K562 (cell line): ENCODE results near the gene ITPK1. TPM values are rescaled to one million over a fixed set of nuclear protein-coding genes. Genes with fewer than 3 reads are reported as not detected.

ENCODE experiments used
- ATAC-seq: fragments of 200-7000 bp; cut with Tn5 transposase; 3 replicates; pipeline ENCODE4 v1.9.1; 2020; ENCODE audit warnings: moderate library complexity
- BruUV-seq: library from RNA; stranded (reverse); fragments of 400-500 nt; replicated peaks from 2 replicates; lab custom pipeline; 2021; lab: Mats Ljungman, UMichigan
- CTCF ChIA-PET: fragments of 300-600 bp; formaldehyde crosslinking; extraction: SDS; loops from one replicate; lab custom pipeline; 2021; ENCODE audit warnings: low intra/inter-chr PET ratio; lab: Yijun Ruan, JAX
- POLR2A ChIA-PET: fragments of 300-600, 350-650 bp; sonication (Branson Sonifier 250); formaldehyde crosslinking; extraction: SDS; loops from one replicate; lab custom pipeline; 2021; ENCODE audit warnings: antibody characterized with exemption, inconsistent platforms; lab: Yijun Ruan, JAX
- DNase-seq, 4 experiments: peaks; one replicate each; pipeline versions ENCODE4 v3.0.0 to v3.0.0-alpha.2; 2011 to 2018; ENCODE audit warnings: low spot score in 3 of 4, mixed read lengths in 3 of 4; ENCODE audit errors: extremely low read depth in 1 of 4
- FAIRE-seq: peaks from 2 replicates; lab custom pipeline; 2011; peaks lifted over from hg19 to GRCh38; lab: Jason Lieb, UNC
- H2AFZ ChIP-seq: 2 replicates; pipeline ENCODE4 v1.6.0; 2011; ENCODE audit warnings: low read depth, low read length, control low read depth, inconsistent platforms
- H3K27ac ChIP-seq: fragments of 200-600 bp; 3 replicates; pipeline ENCODE4 v1.8.0; 2011; ENCODE audit warnings: low read depth, mild to moderate bottlenecking, control low read depth, inconsistent platforms, low read length, moderate library complexity, mixed read lengths; ENCODE audit errors: extremely low read depth
- H3K27me3 ChIP-seq, 2 experiments: fragments of 300-600 bp in 1 of 2; 2 replicates in 1 of 2; 3 replicates in 1 of 2; pipeline versions ENCODE4 v1.6.0 to v1.8.0; 2011; ENCODE audit warnings: inconsistent platforms in 2 of 2, low read length in 2 of 2, mild to moderate bottlenecking in 1 of 2, mixed read lengths in 1 of 2, moderate library complexity in 1 of 2; ENCODE audit not compliant: control insufficient read depth in 2 of 2, insufficient read depth in 2 of 2
- H3K36me3 ChIP-seq: fragments of 300-600 bp; 3 replicates; pipeline ENCODE4 v1.8.0; 2011; ENCODE audit warnings: mild to moderate bottlenecking, low read length, inconsistent platforms; ENCODE audit not compliant: control insufficient read depth, insufficient read depth
- H3K4me1 ChIP-seq, 2 experiments: fragments of 200-600 bp in 1 of 2; replicated peaks in 1 of 2; 2 replicates in 1 of 2; 3 replicates in 1 of 2; pipeline versions ENCODE4 v1.5.1 to v1.8.0; 2011; ENCODE audit warnings: inconsistent platforms in 2 of 2, low read length in 2 of 2, mild to moderate bottlenecking in 1 of 2, mixed read lengths in 1 of 2, moderate library complexity in 1 of 2; ENCODE audit not compliant: control insufficient read depth in 2 of 2, insufficient read depth in 2 of 2
- H3K4me2 ChIP-seq: 2 replicates; pipeline ENCODE4 v1.6.1; 2011; ENCODE audit warnings: low read length, control low read depth, inconsistent platforms, mixed read lengths; ENCODE audit not compliant: insufficient read depth
- H3K4me3 ChIP-seq: fragments of 200-600 bp; sonication (generic), shearing (Covaris generic); 2 replicates; pipeline ENCODE4 v1.5.1; 2016; ENCODE audit warnings: control low read depth, inconsistent platforms
- H3K79me2 ChIP-seq: fragments of 200-600 bp; 3 replicates; pipeline ENCODE4 v1.8.0; 2011; ENCODE audit warnings: low read length, inconsistent platforms; ENCODE audit not compliant: control insufficient read depth, insufficient read depth
- H3K9ac ChIP-seq, 2 experiments: 2 replicates each; pipeline versions ENCODE4 v1.6.0 to v1.6.1; 2011; ENCODE audit warnings: low read depth in 2 of 2, low read length in 2 of 2, control low read depth in 1 of 2, inconsistent platforms in 1 of 2, mild to moderate bottlenecking in 1 of 2, mixed read lengths in 1 of 2; ENCODE audit not compliant: insufficient read depth in 1 of 2
- H3K9me1 ChIP-seq: one replicate; pipeline ENCODE4 v1.6.0; 2011; ENCODE audit warnings: inconsistent platforms, mild to moderate bottlenecking, low read length, moderate library complexity; ENCODE audit not compliant: control insufficient read depth, insufficient read depth
- H3K9me3 ChIP-seq: replicated peaks from 2 replicates; pipeline ENCODE4 v1.5.1; 2011; ENCODE audit warnings: low read depth, low read length, inconsistent platforms; ENCODE audit not compliant: control insufficient read depth, insufficient read depth
- H4K20me1 ChIP-seq: replicated peaks from 2 replicates; pipeline ENCODE4 v1.6.1; 2011; ENCODE audit warnings: low read length, inconsistent platforms, mixed read lengths; ENCODE audit not compliant: control insufficient read depth, insufficient read depth
- MAZ ChIP-seq, 2 experiments: fragments of 450-650 bp in 1 of 2; sonication (generic) in 1 of 2; formaldehyde crosslinking; IDR thresholded peaks in 1 of 2; conservative IDR thresholded peaks in 1 of 2; 2 replicates each; pipeline versions ENCODE4 v1.4.0 to v1.5.0; 2020; ENCODE audit warnings: mild to moderate bottlenecking in 1 of 2, missing genetic modification reagents in 1 of 2
- MEF2A ChIP-seq: IDR thresholded peaks from 2 replicates; pipeline ENCODE4 v1.6.1; 2011; ENCODE audit warnings: low read depth, mild to moderate bottlenecking, low read length, moderate library complexity; ENCODE audit not compliant: control insufficient read depth
- TAF9B ChIP-seq: fragments of 450-650 bp; IDR thresholded peaks from 2 replicates; pipeline ENCODE4 v1.6.1; 2018; ENCODE audit warnings: mild to moderate bottlenecking; ENCODE audit not compliant: partially characterized antibody
- ZBTB17 ChIP-seq: fragments of 450-650 bp; formaldehyde crosslinking; IDR thresholded peaks from 2 replicates; pipeline ENCODE4 v1.4.0; 2020; ENCODE audit warnings: mild to moderate bottlenecking
- ZFP30 ChIP-seq: fragments of 250-450 bp; sonication (Bioruptor Pico); IDR thresholded peaks from 2 replicates; pipeline ENCODE4 v1.8.0; 2022; ENCODE audit warnings: moderate library complexity, mild to moderate bottlenecking, inconsistent platforms, borderline replicate concordance
- WGBS: fragments of 100-300 bp; shearing (Covaris generic); methylation state at CpG from one replicate; pipeline ENCODE4 v1.1.6; 2016; ENCODE audit warnings: low coverage, mixed read lengths; ENCODE audit not compliant: insufficient coverage; ENCODE audit errors: missing lambda C conversion rate; 5-methylcytosine and 5-hydroxymethylcytosine counted together
- in situ Hi-C: fragments of 300-500 bp; cut with MboI; formaldehyde crosslinking; loops from 4 replicates; pipeline ENCODE4 v1.15.0; 2018; ENCODE audit warnings: inconsistent platforms, mixed read lengths
- intact Hi-C: fragments of 100-400 bp; cut with micrococcal nuclease; formaldehyde crosslinking; loops from 2 replicates; pipeline ENCODE4 v1.14.2; 2022
- polyA plus RNA-seq, 8 experiments: library from polyadenylated mRNA; depleted of rRNA in 4 of 8; stranded (reverse) in 5 of 8; unstranded in 3 of 8; fragments of >200 nt; fragmentation: Nextera tagmentation in 2 of 8; fragmentation: Illumina TruSeq in 1 of 8; extraction: Ambion mirVana in 2 of 8; extraction: Trizol in 1 of 8; gene quantifications; 2 replicates each; pipeline versions ENCODE4 v1.2.1 to v1.2.3, GENCODE V29; 2011 to 2014; ENCODE audit warnings: inconsistent platforms in 1 of 8, missing spikeins in 1 of 8
- total RNA-seq, 7 experiments: library from RNA; depleted of rRNA in 6 of 7; stranded (reverse); fragments of >200 nt in 6 of 7; fragmentation: Illumina TruSeq in 2 of 7; extraction: Trizol in 2 of 7; gene quantifications; 2 replicates each; pipeline versions ENCODE4 v1.2.1 to v1.2.3, GENCODE V29; 2011 to 2021; ENCODE audit warnings: low replicate concordance in 1 of 7
- TF ChIP-seq, protein P1 (sequence below): fragments of 450-650 bp; formaldehyde crosslinking; IDR thresholded peaks from 2 replicates; pipeline ENCODE4 v1.4.0; 2022; ENCODE audit warnings: missing genetic modification characterization
- TF ChIP-seq, protein P2 (sequence below), 2 experiments: fragments of 450-650 bp; formaldehyde crosslinking in 1 of 2; IDR thresholded peaks; 2 replicates each; pipeline versions ENCODE4 v1.4.0 to v1.6.1; 2014 to 2020; ENCODE audit warnings: mild to moderate bottlenecking in 2 of 2, borderline replicate concordance in 1 of 2, low read depth in 1 of 2

Gene ITPK1
- total and polyA plus RNA-seq, 9 of the 15 experiments (the other 6 are each of a cell fraction or from before 2014, with no cell fraction given) = 1.2 to 39.2 (median 23.0) TPM

DNA sequence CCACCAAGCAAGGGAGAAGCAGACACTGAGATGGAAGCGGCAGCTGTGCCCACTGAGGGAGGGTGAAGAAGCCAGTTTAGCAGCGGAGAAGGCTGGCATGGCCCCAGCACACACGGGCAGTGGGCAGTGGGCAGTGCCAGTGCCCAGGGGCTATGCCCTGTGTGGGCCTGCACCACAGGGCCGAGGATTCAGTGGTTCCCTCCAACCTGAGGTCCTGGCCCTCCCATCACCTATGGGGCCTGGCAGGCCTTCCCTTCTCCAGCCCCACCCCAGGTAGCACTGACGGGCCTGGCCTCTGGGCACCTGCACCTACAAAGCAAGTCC lies 81.1 kb downstream of the ITPK1 start (continued):
- TF ChIP-seq ZFP30 (no peak), MEF2A (no peak)
- TF ChIP-seq, protein P1, sequence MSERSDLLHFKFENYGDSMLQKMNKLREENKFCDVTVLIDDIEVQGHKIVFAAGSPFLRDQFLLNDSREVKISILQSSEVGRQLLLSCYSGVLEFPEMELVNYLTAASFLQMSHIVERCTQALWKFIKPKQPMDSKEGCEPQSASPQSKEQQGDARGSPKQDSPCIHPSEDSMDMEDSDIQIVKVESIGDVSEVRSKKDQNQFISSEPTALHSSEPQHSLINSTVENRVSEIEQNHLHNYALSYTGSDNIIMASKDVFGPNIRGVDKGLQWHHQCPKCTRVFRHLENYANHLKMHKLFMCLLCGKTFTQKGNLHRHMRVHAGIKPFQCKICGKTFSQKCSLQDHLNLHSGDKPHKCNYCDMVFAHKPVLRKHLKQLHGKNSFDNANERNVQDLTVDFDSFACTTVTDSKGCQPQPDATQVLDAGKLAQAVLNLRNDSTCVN = no peak

DNA sequence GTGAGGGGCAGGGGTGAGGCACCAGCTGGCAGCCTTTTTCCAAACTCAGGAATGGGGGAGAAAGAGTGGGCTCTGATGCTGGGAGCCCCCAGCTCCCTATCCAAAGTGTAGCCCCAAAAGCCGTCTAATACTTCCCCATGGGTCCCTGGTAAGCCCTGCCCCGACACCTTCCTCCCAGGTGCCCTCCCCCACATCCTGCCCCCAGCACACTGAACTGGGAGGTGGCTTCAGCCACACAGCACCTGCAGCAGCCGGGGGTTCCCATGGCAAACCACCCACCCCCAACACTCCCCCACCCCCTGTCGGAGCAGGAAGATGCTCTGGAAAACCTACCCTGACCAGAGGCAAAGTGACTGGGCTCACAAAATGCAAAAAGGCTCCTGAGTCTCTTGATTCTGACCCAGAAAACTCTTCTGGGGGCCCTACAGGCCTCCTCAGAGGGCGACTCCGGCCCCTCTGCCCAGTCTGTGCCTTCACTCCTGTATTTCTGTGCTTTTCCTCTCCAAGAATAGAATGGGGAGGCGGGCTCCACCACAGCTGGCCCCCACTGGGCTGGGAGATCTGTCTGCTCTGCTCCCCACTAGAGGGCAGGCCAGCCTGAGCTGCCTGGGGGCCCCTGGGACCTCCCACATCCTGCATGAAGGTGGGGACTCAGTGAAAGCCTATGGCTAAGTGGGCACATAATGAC lies 81.6 kb downstream of the ITPK1 start:
- intact Hi-C loops = no loop called here
- Histone ChIP-seq H3K79me2 (no peaks in the 10 kb centered on the region), H3K9me3 (no peaks in the 10 kb centered on the region), H3K4me2 (no peak overlapping the region), H3K4me1 (peaks cover 0 to 23% of the 10 kb centered on the region in 2 experiments; a peak in 2 of 5 replicates), H4K20me1 (peaks cover 9% of the 10 kb centered on the region), H3K27ac (no peak overlapping the region), H3K4me3 (no peak overlapping the region), H3K27me3 (no peaks in the 10 kb centered on the region), H3K9ac (0 out of 4 replicates have a peak overlapping the region, but pooled peaks of 1 of the 2 experiments have one; percentile 26), H3K36me3 (no peaks in the 10 kb centered on the region), H3K9me1 (peaks cover 8% of the 10 kb centered on the region), H2AFZ (no peak overlapping the region)
- ChIA-PET CTCF (no interaction called here), POLR2A (interaction anchor here (0.5 kb wide), 1 partner anchor 36 kb away, joined by 3 read pairs; no protein-coding TSS in a partner anchor)
- in situ Hi-C loops = no loop called here
- 37% methylated on average over 3 of the region's 7 CpGs for WGBS
- no peak for FAIRE-seq
- peak; percentile 91 for ATAC-seq
- BruUV-seq = no TSS peak
- peak; percentile 25 to 62 (median 52) for DNase-seq
- TF ChIP-seq TAF9B = no peak
- TF ChIP-seq, protein P2, sequence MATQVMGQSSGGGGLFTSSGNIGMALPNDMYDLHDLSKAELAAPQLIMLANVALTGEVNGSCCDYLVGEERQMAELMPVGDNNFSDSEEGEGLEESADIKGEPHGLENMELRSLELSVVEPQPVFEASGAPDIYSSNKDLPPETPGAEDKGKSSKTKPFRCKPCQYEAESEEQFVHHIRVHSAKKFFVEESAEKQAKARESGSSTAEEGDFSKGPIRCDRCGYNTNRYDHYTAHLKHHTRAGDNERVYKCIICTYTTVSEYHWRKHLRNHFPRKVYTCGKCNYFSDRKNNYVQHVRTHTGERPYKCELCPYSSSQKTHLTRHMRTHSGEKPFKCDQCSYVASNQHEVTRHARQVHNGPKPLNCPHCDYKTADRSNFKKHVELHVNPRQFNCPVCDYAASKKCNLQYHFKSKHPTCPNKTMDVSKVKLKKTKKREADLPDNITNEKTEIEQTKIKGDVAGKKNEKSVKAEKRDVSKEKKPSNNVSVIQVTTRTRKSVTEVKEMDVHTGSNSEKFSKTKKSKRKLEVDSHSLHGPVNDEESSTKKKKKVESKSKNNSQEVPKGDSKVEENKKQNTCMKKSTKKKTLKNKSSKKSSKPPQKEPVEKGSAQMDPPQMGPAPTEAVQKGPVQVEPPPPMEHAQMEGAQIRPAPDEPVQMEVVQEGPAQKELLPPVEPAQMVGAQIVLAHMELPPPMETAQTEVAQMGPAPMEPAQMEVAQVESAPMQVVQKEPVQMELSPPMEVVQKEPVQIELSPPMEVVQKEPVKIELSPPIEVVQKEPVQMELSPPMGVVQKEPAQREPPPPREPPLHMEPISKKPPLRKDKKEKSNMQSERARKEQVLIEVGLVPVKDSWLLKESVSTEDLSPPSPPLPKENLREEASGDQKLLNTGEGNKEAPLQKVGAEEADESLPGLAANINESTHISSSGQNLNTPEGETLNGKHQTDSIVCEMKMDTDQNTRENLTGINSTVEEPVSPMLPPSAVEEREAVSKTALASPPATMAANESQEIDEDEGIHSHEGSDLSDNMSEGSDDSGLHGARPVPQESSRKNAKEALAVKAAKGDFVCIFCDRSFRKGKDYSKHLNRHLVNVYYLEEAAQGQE (IDR thresholded peaks at IDR 0.05; ENCODE audit: borderline replicate concordance) = 0 out of 2 replicates have a peak, but pooled peaks have one; percentile 8
- TF ChIP-seq, protein P2 (CRISPR knock-in tag; IDR thresholded peaks at IDR 0.05; ENCODE audit: low read depth) = no peak
- no peak for TF ChIP-seq ZBTB17 (CRISPR knock-in tag)
- peak in 1 of 2 experiments; percentile 47; a peak in 1 of 4 replicates for TF ChIP-seq MAZ (CRISPR knock-in tag; conservative IDR thresholded peaks at IDR 0.05 in 1 of 2, IDR thresholded peaks at IDR 0.05 in 1 of 2)
